Suppressor macrophage (primary cell): Measurements from ENCODE around the gene EPB41L4B.
"Not testable (repeated sequence)": the region's sequence is repeated elsewhere in the genome, so short reads cannot be mapped to it uniquely, and the experiment has no call there.

Source experiments
- DNase-seq, 4 experiments: peaks; one replicate each; pipeline ENCODE4 v3.0.0-alpha.2; 2020 to 2022

EPB41L4B gene

DNA sequence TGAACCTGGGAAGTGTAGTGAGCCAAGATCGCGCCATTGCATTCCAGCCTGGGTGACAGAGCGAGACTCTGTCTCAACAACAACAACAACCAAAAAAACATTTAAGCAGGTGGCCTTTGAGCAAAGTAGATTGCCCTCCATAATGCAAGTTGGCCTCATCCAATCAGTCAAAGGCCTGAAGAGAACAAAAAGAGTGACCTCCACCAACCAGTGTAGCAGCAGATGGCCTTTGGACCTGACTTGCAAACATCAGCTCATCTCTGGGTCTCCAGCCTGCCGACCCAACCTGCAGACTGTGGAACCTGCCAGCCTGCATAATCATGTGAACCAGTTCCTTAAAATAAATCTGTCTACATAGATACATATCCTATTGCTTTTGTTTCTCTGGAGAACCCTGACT lies 161.3 kb downstream of the EPB41L4B start:
- no peak for DNase-seq

DNA sequence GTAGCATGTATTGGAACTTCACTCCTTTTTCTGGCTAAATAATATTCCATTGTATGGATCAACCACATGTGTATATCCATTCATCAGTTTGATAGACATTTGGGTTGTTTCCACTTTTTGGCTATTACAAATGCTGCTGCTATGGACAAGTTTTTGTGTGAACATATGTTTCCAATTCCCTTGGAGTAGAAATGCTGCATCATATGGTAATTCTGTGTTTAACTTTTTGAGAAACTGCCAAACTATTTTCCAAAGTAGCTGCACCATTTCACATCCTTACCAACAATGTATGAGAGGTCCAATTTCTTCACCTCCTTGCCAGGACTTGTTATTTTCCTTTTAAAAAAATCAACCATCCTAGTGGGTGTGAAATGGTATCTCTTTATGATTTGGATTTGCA lies 162.2 kb downstream of the EPB41L4B start:
- no peak for DNase-seq

DNA sequence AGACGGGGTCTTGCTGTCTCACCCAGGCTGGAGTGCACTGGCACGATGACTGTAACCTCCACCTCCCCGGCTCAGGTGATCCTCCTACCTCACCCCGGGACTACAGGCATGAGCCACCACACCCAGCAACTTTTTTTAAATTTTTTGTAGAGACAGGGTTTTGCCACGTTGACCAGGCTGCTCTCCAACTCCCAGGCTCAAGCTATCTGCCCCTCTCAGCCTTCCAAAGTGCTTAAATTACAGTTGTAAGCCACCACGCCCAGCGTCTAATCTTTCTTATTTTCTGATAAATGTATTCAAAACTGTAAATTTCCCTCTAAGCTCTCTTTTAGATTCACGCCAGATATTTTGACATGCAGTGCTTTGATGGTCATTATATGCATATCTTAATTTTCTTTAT lies 164.2 kb downstream of the EPB41L4B start:
- no peak for DNase-seq

- no peak for DNase-seq
Measured at GRCh38 chr9:109150925-109151545, 169.8 kb downstream of the EPB41L4B start.

DNA sequence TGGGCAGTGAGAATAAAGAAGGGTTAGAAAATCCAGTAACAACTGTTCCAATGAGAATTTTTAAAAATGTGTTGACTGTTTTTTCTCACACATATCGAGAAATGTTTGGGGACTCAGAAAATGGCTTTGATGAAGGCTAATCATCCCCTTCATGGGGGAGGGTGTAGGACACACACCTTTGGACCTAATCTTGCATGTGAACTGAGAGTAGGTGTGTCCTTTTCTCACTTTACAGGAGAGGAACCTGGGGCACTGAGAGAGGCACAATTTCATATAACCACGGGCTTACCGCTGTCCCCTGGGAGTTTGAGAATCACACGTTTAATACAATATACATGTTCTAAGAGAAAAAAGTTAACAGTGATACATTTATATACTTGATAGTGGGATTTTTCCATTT lies 171.1 kb downstream of the EPB41L4B start:
- DNase-seq = no peak

DNA sequence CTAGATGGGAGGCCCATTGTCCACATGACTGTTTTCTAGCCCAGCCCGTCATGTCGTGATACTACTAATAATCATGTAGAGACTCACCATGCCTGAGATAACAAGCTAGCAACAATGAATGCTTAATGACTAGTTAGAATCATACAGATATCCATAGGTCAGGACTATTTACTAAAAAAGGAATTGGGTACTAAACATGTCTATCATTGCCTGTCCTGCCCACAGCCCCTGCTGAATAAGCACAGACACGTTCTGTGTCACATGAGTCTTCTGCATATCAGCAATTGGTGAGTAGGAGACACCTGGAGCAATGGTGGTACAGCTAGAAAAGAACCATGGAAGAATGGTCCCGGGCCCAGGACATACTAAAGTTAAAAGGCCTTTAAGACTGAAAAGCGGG lies 171.8 kb downstream of the EPB41L4B start:
- DNase-seq = no peak

DNA sequence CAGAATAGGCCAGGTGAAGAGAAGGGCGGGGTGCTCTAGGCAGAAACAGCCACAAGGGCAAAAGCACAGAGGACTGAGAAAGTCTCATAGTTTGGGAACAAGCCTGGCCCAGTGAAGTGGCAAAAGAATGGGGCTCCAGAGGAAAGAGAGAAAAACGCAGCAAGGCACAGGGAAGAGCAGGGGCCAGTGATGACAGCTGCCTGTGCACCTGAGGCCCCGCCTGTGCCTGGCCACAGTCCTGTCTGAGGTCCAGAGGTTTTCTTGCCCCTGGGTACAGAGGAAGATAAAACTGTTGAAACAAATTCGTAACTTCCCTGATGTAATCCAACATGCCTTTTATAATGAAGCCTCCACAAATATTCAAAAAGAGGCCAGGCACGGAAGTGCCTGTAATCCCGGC lies 175.8 kb downstream of the EPB41L4B start:
- DNase-seq = no peak

GRCh38 chr9:109143881-109144562 lies 176.8 kb downstream of the EPB41L4B start:
- DNase-seq = peak; percentile 17 to 52 (median 50)

GRCh38 chr9:109141375-109141774 lies 179.5 kb downstream of the EPB41L4B start:
- DNase-seq = no peak

DNA sequence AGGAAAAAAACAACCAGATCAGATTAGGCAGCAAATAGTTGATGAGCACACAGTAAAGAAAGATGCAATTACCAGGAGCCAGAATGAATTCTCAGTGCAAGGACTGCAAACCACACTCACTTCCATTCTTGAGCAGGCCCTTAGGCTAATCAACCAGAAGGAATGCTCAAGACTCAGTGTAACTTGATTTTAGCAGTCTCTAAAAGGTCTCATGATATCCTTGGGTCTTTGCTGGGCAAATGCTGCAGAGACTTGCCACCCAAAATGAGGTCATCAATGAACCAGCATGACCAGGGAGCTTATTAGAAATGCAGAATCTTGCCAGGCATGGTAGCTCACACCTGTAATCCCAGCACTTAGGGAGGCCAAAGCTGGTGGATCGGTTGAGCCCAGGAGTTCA lies 181.0 kb downstream of the EPB41L4B start:
- DNase-seq = no peak

DNA sequence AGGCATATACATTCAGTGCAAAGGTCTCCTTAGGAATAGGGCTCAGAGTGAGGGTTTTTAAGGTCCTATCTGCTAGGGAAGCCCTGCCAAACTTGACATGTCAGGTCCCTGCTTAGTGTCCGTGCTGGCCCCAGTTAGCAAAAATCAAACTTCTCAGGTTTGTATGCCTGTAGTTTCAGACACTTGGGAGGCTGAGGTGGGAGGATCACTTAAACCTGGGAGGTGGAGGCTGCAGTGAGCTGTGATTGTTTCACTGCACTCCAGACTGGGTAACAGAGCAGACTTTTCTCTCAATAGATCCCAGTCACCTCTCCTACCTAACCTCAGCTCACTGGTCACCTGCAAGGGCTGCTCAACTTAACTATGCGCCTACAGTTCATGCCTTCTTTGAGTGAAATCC lies 182.4 kb downstream of the EPB41L4B start:
- no peak for DNase-seq

DNA sequence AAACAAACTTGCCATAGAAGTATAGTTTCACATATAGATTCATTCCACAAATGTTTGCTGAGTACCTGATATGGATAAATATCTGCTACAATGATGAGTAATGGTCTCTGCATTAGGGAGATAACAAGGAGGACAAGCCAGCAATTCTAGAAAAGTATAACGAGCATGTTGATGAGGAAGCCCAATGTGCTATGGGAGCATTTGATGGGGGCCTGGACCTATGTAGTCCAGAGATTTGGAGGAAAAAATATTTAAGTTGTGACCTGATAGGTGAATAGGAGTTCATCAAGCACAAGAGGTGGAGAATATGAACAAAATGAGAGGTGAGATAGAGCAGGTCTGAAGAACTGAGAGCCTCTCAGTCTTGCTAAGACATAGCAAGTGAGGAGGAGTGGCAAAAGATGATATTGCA lies 186.7 kb downstream of the EPB41L4B start:
- no peak for DNase-seq

GRCh38 chr9:109133533-109133932 lies 187.3 kb downstream of the EPB41L4B start:
- no peak for DNase-seq

DNA sequence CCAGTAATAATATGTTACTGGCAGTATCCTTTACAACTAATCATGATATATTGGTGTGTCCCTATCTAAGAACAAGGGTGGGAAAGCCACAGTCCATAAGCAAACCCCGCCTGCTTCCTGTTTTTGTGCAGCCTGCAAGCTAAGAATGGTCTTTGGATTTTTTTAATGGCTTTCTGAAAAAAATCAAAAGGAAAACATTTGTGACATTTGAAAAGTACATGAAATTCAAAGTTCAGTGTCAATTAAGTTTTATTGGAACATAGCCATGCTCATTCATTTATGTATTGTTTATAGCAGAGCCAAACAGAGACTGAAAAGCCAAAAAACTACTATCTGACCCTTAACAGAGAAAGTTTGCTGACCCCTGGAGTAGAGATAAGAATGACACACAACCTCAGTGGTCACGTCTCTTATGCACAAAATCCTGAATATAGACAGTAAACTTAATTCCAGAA lies 188.3 kb downstream of the EPB41L4B start:
- DNase-seq = peak in 1 of 4 experiments; percentile 5

GRCh38 chr9:109129470-109130197 lies 191.2 kb downstream of the EPB41L4B start:
- no peak for DNase-seq

GRCh38 chr9:109126671-109127070 lies 194.2 kb downstream of the EPB41L4B start:
- not testable (repeated sequence) for DNase-seq

DNA sequence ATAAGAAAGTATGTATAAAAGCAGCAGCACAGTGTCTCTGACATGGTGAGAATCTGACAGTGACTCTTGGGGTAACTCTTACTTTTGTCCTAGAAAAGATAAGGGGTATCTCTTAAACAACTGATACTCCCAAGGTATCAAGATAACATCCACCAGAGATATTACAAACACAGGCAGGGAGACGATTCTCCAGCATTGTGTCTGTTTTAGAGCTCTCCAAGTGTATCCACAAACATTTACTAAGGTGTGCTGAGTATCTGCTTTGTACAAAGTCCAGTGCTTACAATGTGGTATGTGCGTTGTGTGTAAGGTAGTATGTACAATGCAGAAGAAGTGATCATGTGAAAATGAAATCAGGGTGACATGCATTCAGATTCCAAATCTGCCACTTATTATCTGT lies 196.7 kb downstream of the EPB41L4B start:
- no peak for DNase-seq

- DNase-seq = peak in 3 of 4 experiments; percentile 25 to 46 (median 43)
Measured at GRCh38 chr9:109122726-109123621, 197.9 kb downstream of the EPB41L4B start.
